Measurements from ENCODE around the gene VEGFB. TPM values are rescaled to one million over a fixed set of nuclear protein-coding genes. Genes with fewer than 3 reads are reported as not detected.
A peak's percentile ranks its signal among the peaks of the same experiment; 100 is the strongest.

The VEGFB gene
- total RNA-seq, 1 donor from 2014 or later: 150 TPM

GRCh38 chr11:64284048-64284961, 49.9 kb downstream of the VEGFB start, which contains the start of gene BAD:
Gene BAD, minus strand, starts transcription at chr11:64284665. Its CDS starts 297 bp downstream, at chr11:64284368.
- intact Hi-C loops (cut with DNase I): no loop called here
- H3K27ac ChIP-seq: peak within 1 kb of the TSS; percentile 93
- H3K27me3 ChIP-seq (ENCODE audit: low read depth): no peaks in the 10 kb centered on the region
- ATAC-seq (peak; percentile 96), DNase-seq (peak; percentile 96)
- TF ChIP-seq CTCF (IDR thresholded peaks at IDR 0.05): no peak
- peak within 1 kb of the TSS; percentile 77 for H3K4me3 ChIP-seq
- H3K9me3 ChIP-seq: no peaks in the 10 kb centered on the region
- H3K36me3 ChIP-seq: peaks cover 19% of the 10 kb centered on the region
- H3K4me1 ChIP-seq: peaks cover 22% of the 10 kb centered on the region

- intact Hi-C loops (cut with DNase I): no loop called here
- Histone ChIP-seq H3K4me1 (peaks cover 22% of the 10 kb centered on the region), H3K9me3 (no peaks in the 10 kb centered on the region), H3K4me3 (peak within 1 kb of the TSS; percentile 77), H3K27me3 (ENCODE audit: low read depth) (no peaks in the 10 kb centered on the region), H3K27ac (peak within 1 kb of the TSS; percentile 93), H3K36me3 (peaks cover 19% of the 10 kb centered on the region)
- DNase-seq (peak; percentile 90), ATAC-seq (peak; percentile 89 to 91)
- TF ChIP-seq CTCF (IDR thresholded peaks at IDR 0.05): no peak
Measured at GRCh38 chr11:64284962-64285884, 50.8 kb downstream of the VEGFB start, which contains the start of gene GPR137. Gene GPR137, plus strand, starts transcription at chr11:64285848. Its CDS starts 677 bp downstream, at chr11:64286525.

- TF ChIP-seq CTCF (IDR thresholded peaks at IDR 0.05): no peak
- intact Hi-C loops (cut with DNase I): no loop called here
- ATAC-seq: no peak
- Histone ChIP-seq H3K27ac (peak overlapping the region; percentile 93), H3K4me3 (peak overlapping the region; percentile 77), H3K9me3 (no peaks in the 10 kb centered on the region), H3K27me3 (ENCODE audit: low read depth) (peaks cover 9% of the 10 kb centered on the region), H3K4me1 (peaks cover 26% of the 10 kb centered on the region), H3K36me3 (peaks cover 12% of the 10 kb centered on the region)
- DNase-seq: no peak
Measured at GRCh38 chr11:64285885-64286800, 51.8 kb downstream of the VEGFB start.

- H3K9me3 ChIP-seq: no peaks in the 10 kb centered on the region
- no peak for ATAC-seq
- peaks cover 6% of the 10 kb centered on the region for H3K36me3 ChIP-seq
- intact Hi-C loops (cut with DNase I): no loop called here
- H3K27ac ChIP-seq: no peak overlapping the region
- H3K4me1 ChIP-seq: peaks cover 32% of the 10 kb centered on the region
- no peak for DNase-seq
- peaks cover 15% of the 10 kb centered on the region for H3K27me3 ChIP-seq (ENCODE audit: low read depth)
- no peak for TF ChIP-seq CTCF (IDR thresholded peaks at IDR 0.05)
- H3K4me3 ChIP-seq: no peak overlapping the region
Measured at GRCh38 chr11:64286801-64287159, 52.4 kb downstream of the VEGFB start.
